Amniotic epithelial cell (primary cell): ENCODE data around the gene RIPOR1.

Experiments used
- DNase-seq: peaks from one replicate; pipeline ENCODE4 v3.0.0-alpha.2; 2010; ENCODE audit warnings: low read depth

RIPOR1 gene

GRCh38 chr16:67538666-67539101, 10.1 kb downstream of the RIPOR1 start:
- DNase-seq = peak; percentile 95

GRCh38 chr16:67539271-67539670, 10.6 kb downstream of the RIPOR1 start:
- peak; percentile 11 for DNase-seq

- no peak for DNase-seq
These were observed 11.3 kb downstream of the RIPOR1 start for GRCh38 chr16:67539691-67540635.

- DNase-seq = no peak
These were observed 12.1 kb downstream of the RIPOR1 start for GRCh38 chr16:67540756-67541155.

DNA sequence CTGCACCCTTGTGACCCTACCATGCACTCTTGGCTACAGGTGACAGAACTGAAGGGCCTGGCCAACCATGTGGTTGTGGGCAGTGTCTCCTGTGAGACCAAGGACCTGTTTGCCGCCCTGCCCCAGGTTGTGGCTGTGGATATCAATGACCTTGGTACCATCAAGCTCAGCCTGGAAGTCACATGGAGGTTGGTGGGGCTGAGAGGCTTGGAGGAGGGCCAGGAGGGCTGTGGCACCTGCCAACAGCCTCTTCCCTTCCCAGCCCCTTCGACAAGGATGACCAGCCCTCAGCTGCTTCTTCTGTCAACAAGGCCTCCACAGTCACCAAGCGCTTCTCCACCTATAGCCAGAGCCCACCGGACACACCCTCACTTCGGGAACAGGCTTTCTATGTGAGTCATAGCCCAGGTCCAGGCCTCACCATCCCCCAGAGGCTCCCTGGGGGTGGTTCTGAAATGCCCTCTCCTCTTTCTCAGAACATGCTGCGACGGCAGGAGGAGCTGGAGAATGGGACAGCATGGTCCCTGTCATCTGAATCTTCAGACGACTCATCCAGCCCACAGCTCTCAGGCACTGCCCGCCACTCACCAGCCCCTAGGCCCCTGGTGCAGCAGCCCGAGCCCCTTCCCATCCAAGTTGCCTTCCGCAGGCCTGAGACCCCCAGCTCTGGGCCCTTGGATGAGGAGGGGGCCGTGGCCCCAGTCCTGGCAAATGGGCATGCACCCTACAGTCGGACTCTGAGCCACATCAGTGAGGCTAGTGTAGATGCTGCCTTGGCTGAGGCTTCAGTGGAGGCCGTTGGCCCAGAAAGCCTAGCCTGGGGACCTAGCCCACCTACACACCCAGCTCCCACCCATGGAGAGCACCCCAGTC, 13.0 kb downstream of the RIPOR1 start:
- peak; percentile 29 for DNase-seq

DNA sequence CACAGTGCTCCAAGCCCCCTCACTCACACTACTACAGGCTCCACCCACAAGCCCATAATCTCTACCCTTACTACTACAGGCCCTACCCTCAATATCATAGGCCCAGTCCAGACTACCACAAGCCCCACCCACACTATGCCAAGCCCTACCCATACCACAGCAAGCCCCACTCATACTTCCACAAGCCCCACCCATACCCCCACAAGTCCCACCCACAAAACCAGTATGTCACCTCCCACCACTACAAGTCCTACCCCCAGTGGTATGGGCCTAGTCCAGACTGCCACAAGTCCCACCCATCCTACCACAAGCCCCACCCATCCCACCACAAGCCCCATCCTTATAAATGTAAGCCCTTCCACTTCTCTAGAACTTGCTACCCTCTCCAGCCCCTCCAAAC, 13.8 kb downstream of the RIPOR1 start:
- DNase-seq = peak; percentile 80

GRCh38 chr16:67543036-67543435, 14.4 kb downstream of the RIPOR1 start:
- no peak for DNase-seq

DNA sequence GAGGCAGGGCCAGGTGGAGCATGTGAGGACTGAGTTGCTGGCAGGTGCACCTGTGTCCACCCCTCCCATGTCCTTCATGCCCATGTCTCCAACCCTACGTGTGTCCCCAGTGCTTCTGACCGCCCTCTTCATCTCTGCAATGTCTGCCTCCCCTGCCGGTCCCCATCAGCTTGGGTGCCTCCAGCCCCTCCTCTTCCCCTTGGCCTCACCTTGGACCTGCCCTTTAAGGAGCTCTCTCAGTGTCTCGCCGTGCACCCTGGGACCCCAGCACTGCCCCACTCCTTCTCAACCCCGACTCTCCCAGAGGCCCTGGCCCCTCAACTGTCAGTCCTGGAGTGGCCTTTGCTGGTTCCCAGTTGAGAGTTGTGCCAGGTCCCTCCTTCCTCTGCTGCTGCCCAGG, 15.0 kb downstream of the RIPOR1 start:
- no peak for DNase-seq

- no peak for DNase-seq
These were observed 15.8 kb downstream of the RIPOR1 start for GRCh38 chr16:67544329-67544841.

- DNase-seq = no peak
These were observed 16.4 kb downstream of the RIPOR1 start for GRCh38 chr16:67544844-67545664.

GRCh38 chr16:67545665-67546024, 17.0 kb downstream of the RIPOR1 start:
- no peak for DNase-seq

DNA sequence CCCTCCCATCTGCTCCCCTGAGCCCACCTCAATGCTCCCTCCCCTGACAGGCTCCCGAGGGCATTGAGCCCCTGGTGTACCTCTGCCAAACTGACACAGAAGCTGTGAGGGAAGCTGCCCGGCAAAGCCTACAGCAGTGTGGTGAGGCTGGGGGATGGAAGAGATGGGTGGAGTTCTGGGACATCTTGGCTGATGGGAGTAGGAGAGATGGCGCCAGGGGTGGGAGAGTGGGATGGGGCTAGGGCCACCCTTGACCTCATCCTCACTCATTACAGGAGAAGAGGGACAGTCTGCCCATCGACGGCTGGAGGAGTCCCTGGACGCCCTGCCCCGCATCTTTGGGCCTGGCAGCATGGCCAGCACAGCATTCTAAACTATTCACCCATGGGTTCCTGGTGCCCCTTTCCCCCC, 17.5 kb downstream of the RIPOR1 start:
- no peak for DNase-seq

DNA sequence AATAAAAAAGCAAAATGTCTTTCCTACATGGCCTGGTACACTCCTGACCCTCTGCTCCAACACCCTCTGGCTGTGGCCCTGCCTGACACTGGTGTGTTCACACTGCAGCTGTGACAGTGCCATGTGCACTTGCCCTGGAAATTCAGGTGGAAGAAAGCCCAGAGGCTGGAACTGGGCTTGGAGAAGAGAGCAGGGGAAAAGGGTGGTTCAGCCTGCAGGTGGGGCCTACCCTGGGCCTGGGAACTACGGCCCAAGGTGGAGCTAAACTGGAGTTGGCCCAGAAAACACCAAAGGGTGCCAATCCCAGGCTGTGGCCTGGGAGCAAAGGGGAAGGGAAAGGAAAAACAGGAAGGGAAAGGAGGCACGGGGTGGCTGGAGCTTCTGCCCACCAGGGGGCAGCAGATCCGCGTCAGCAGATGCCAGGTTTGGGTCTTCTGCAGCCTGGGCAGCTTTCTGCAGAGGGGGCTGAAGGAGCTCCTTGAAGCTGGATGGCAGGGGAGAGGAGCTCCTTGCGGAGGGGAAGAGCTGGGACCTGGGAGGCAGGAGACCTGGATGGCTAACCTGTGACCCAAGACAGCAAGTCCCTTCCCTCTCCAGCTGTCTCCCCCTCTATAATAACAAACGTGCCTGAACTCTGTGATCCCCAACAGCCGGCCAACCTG, 18.3 kb downstream of the RIPOR1 start:
- DNase-seq = peak; percentile 54

- DNase-seq = no peak
These were observed 19.0 kb downstream of the RIPOR1 start for GRCh38 chr16:67547423-67548264.

- DNase-seq = no peak
These were observed 19.9 kb downstream of the RIPOR1 start for GRCh38 chr16:67548265-67549126.

- DNase-seq = no peak
These were observed 20.6 kb downstream of the RIPOR1 start for GRCh38 chr16:67549240-67549639.

DNA sequence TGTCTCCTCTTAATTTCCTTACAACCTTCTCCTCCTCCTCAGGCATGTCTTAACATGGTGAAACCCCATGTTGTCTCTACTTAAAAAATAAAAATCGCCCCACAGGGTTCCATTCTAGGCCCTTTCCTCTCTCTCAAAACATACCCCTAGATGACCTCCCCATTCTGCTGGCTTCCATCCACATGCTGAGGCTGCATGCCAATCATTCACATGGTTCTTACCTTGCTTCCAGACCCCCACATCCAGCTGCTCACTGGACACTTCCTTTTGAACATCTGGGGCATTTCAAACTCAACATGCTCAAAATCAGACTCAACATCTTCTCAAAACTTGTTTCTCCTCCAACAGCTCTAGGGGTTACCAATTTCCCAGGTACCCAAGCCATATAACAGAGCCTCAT, 21.3 kb downstream of the RIPOR1 start:
- DNase-seq = no peak

DNA sequence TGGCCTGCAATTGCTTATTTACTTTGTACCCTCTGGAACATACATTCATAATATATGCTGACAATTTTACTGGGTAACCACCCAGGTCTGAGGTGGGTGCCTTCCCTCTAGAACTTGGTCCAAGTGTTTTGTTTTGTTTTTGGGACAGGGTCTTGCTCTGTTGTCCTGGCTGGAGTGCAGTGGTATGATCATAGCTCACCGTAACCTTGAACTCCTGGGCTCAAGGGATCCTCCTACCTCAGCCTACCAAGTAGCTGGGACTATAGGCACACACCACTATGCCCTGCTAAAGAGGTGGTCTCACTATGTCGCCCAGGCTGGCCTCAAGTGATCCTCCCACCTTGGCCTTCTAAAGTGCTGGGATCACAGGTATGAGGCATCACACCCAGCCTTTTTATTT, 22.5 kb downstream of the RIPOR1 start:
- no peak for DNase-seq

DNA sequence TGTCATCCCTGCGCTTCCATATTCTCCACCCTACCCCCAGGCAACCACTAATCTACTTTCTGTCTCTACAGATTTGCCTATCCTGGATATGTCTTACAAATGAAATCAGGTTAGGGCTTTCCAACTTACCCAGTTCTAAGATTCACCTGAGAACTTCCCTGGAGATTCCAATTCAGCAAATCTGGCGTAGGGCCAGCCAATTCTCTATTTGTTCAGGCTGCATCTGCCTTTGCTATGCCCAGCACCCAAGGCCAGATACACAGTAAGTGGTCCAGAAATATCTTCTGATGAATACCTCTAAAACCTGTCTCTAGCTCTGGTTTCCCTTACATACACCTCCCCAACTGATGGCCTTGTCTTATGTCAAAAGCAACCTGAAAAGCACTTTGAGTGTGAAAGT, 23.3 kb downstream of the RIPOR1 start:
- DNase-seq = no peak
